HG02763 (cell line): Measurements from ENCODE around the gene STAG1.
"Not testable (repeated sequence)": the region's sequence is repeated elsewhere in the genome, so short reads cannot be mapped to it uniquely, and the experiment has no call there.

Experiments
- ATAC-seq: cut with Tn5 transposase; IDR thresholded peaks from one replicate; pipeline ENCODE4 v1.9.1; 2021; ENCODE audit warnings: mild to moderate bottlenecking, moderate library complexity; ENCODE audit not compliant: unreplicated experiment

Gene STAG1

DNA sequence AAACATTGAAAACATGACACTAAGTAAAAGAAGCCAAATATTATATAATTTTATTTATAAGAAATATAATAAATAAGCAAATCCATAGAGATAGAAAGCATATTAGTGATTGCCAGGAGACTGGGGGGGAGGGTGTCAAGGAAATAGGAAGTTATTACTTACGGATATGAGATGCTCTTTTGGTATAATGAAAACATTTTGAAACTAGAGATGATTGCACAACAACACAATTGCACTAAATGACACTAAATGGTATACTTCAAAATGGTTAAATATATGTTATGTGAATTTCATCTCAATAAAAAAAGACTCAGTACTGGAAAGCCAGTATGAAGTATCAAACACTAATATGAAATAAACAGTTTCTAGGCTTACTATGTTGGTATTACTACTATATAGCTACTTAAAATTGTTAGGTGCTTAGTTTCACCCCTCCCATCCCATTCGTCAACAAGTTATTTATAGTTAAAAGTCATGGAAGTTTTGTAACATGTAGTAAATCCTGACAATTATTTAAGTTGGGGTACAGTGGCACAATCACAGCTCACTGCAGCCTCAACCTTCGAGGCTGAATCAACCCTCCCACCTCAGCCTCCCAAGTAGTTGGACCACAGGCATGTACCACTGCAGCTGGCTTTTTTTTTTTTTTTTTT lies 43.7 kb downstream of the STAG1 start:
- no peak for ATAC-seq

DNA sequence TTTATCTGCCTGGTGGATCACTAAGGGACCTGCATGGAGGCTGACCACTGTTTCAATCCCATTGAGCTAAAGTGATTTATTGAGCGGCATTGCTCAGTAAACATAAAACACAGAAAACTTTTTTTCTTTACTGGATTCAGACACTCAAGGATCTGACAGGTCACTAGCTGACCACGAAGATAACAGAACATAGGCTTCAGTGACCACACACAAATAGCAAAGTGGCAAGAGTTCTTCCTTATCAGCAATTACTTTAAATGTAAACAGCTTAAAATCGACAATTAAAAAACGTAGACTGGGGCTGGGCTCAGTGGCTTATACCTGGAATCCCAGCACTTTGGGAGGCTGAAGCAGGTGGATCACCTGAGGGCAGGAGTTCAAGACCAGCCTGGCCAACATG lies 48.7 kb downstream of the STAG1 start:
- no peak for ATAC-seq

DNA sequence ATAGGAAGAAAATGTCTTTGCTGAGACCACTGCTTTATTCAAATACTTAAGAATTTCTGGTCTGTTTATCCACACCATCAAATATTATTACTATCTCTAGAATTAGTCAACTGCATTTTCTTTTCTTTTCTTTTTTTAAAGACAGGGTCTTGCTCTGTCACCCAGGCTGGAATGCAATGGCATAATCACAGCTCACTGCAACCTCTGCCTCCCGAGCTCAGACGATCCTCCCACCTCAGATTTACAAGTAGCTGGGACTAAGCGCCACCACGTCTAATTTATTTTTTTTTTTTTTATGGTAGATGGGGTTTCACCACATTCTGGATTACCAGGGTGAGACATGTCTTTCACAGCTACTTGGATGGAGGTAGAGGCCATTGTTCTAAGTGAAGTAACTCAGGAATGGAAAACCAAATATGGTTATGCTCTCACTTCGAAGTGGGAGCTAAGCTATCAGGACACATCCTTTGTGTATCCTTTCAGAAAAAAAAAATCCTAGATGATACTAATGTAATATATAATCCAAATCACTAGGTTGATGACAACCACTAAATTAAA lies 52.8 kb downstream of the STAG1 start:
- ATAC-seq, result no peak

DNA sequence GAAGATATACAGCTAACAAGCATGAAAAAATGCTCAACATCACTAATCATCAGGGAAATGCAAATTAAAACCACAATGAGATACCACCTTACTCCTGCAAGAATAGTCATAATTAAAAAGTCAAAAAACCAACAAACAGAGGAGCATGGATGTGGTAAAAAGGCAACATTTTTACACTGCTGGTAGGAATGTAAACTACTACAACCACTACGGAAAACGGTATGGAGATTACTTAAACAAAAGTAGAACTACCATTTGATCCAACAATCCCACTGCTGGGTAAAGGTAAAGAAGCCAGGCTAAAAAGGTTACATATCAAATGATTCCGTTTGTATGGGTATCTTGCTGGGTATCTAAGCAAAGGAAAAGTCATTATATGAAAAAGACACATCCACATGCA lies 53.8 kb downstream of the STAG1 start:
- no peak for ATAC-seq

DNA sequence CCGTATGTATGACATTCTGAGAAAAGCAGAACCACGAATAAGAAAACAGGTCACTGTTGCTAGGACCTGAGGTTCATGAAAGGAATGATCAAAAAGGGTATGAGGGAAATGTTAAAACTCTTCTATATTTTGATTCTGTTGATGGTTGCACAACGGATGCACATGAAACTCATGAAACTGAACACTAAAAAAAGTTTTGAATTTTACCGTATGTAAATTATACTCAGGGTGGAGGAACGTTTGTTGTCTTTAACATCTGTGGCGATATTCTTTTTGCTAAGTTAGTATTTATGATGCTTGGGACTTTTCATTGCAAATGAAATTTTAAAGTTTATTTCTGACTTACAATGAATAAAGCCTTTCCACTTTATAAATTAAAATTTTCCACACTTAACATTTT lies 55.4 kb downstream of the STAG1 start:
- ATAC-seq, result no peak

DNA sequence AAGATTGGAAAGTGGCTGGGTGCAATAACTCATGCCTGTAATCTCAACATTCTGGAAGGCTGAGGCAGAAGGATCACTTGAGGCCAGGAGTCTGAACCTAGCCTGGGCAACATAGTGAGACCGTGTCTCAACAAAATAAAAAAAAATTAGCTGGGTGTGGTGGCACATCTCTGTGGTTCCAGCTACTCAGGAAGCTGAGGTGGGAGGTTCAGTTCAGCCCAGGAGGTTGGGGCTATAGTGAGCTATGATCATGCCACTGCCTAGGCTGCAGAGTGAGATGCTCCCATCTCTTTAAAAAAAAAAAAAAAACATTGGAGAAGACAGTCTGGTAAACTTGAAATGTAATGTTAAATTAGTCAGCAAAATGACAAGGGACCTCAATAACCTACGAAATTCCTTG lies 57.9 kb downstream of the STAG1 start:
- ATAC-seq, result no peak

DNA sequence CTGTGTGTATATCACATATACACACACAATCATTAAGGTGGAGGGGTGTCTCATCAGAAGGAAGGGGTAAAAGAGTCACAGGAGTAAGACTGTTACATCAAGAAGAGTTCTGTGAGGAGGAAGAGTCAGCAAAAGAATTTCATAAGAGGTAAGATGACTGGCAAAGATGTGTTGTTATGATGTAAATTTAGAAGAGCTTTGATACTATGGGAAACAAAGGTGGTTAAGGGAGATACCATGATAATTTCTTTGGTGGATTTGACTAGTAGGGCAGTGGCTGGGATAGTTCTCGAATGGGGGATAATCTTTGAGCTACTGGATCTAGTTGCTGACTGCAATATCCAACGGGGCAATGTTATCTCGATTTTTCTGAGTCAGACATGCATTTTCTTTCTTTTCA lies 61.6 kb downstream of the STAG1 start:
- no peak for ATAC-seq

DNA sequence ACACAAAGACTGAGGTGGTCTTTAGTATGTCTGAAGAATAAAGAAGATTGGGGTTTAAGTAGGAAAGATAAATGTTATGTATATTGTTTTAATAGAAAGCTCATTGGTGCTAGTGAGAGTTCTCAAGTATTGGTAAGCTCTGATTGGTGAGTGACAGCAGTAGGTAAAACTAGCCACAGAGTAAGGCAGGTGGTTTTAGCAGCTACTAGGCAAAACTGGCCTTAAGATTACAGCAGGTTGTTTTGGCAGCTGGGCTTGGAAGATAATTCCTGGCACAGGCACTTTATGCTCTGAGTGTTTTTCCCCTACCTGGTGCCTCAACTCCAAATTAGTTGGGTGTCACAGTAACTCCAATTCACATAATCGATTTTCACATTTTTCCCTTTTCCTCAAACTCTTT lies 66.3 kb downstream of the STAG1 start:
- no peak for ATAC-seq

DNA sequence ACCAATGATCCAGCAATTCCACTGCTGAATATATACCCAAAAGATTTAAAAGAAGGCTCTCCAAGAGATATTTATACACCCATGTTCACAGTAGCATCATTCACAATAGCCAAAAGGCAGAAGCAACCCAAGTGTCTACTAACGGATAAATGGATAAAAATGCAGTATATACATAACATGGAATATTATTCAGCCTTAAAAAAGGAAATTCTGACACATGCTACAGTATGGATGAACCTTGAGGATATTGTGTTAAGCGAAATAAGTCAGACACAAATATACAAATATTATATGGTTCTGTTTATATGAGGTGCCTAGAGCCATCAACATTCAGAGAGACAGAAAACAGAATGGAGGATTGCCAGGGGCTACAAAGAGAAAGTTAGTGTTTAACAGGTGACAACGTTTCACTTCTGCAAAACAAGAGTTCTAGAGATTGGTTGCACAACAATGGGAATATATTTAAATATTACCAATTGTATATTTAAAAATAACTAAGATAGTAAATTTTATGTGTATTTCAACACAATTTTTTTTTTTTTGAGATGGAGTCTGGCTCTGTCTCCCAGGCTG lies 69.4 kb downstream of the STAG1 start:
- no peak for ATAC-seq

DNA sequence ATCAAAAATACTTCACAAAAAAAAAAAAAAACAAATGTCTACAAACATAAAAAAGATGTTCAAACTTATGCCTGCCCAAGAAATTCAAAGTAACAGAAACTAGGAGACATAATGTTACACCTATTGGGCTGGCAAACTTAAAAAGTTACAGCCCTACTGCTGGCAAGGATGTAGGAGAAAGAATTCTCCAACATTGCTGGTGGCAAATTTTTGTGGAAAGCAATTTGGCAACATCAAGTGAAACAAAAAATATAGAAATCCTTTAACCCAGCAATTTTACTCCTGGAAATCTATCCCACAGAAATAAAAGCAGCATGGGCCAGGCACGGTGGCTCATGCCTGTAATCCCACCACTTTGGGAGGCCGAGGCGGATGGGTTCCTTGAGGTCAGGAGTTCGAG lies 73.2 kb downstream of the STAG1 start:
- ATAC-seq, result no peak

DNA sequence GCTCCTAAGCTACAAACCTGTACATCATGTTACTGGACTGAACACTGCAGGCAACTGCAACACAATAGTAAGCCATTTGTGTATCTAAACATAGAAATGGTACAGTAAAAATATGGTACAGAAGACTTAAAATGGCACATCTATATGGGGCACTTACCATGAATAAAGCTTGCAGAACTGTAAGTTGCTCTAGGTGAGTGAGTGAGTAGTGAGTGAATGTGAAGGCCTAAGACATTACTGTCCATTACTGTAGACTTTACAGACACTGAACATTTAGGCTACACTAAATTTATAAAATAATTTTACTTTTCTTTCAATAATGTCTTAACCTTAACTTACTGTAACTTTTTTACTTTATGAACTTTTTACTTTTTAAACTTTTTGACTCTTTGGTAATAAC lies 76.2 kb downstream of the STAG1 start:
- no peak for ATAC-seq

DNA sequence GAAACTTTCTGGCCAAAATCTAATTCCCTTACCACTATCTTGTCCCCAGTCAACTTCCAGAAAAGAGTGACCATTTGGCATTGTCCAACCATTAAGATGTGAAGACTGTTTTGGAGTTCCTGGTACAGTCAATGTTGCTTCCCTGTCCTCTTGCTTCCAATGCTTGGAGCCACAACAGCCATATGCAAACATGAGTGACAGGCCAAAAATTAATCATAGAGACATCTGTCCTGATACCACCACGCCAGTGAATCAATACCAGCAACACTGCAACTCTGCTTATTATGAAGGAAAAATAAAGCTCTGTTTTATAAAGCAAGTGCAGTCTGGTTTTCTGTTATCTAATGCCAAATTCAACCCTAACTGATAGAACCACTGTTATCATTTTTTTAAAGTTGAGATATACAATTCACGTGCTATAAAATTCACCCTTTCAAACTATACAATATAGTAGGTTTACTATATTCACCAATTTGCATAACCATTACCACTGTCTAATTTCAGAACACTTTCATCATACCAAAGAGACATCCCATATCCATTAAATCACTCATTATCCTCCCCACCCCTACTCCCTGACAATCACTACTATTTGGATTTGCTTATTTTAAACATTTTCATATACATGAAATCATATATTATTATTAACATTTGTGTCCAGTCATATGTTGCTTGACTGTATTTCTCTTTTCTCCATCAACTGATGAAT lies 76.9 kb downstream of the STAG1 start:
- ATAC-seq, result no peak

DNA sequence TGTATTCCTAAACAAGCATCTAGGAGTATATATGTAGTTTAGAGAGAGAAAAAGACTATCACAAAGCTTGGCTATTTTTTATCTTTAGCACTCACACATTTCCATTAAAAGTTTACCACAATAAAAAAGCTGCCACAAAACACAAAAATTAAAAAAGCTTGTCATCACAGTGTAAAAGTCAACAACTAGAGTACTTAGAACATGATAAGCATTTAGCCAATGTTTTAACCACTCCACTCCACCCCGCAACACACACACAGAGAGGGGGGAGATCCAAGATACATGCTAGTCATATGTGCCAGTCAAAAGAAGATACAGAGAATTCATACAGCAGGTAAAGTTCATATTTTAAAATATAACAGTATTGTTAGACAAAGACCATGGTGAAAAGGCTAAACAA lies 79.7 kb downstream of the STAG1 start:
- no peak for ATAC-seq

DNA sequence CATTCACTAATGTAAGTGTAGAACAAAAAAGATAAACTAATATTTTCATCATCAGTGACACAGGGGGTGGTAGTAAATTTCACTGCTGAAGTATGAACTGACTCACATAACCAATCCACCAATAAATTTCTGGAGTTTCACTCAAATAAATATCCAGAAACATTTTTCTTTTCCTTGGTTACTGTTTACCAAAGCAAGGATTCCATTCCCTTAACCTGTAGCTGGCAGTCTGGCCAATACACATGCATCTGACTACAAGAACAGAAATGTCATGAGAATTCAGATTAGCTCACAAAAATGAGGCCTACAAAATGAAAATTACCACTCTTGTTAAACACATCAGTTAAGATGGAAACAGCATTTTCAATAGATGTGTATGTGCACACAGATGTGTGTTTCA lies 80.3 kb downstream of the STAG1 start:
- no peak for ATAC-seq

DNA sequence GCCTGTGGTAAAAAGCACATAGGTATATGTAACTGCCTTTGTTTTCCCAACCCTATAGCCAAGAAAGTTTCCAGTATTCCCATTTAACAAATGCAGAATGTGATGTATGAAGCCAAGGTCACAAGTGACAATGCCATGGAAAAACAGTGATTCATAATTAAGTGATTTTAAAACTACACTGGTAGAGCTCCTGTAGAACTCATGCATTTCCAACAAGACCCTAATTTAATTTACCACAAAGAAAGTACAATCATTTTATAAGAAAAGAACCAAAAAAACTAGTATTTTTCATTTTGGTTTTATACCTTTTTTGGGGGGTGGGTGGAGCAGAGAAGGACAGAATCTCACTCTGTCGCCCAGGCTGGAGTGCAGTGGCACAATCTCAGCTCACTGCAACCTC lies 82.0 kb downstream of the STAG1 start:
- ATAC-seq, result no peak

DNA sequence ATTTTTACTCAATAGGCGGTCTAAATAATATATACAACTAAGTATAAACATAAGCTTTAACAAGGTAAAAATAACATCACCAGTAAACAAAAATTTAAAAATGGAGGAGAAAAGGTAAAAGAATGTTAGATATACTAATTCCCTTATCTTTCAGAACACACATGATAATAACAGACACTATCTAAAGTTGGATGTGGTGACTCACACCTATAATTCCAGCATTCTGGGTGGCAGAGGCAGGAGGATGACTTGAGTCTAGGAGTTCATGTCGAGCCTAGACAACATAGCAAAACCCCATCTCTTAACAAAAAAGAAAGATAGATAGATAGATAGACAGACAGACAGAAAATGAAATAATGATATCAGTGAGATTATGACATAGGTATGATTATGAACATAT lies 85.1 kb downstream of the STAG1 start:
- ATAC-seq, result no peak

DNA sequence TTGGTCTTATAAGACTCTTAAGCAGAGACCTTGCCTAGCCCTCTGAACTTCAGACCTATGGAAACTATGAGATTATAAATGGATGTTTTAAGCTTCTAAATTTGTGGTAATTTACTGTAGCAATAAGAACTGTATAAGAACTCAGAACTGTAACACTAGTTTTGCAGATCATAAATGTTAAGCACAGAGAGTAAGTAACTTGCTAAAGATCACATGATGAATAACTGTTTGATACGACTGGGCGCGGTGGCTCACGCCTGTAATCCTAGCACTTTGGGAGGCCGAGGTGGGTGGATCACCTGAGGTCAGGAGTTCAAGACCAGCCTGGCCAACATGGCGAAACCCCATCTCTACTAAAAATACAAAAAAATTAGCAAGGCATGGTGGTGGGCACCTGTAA lies 85.9 kb downstream of the STAG1 start:
- ATAC-seq, result not testable (repeated sequence)

DNA sequence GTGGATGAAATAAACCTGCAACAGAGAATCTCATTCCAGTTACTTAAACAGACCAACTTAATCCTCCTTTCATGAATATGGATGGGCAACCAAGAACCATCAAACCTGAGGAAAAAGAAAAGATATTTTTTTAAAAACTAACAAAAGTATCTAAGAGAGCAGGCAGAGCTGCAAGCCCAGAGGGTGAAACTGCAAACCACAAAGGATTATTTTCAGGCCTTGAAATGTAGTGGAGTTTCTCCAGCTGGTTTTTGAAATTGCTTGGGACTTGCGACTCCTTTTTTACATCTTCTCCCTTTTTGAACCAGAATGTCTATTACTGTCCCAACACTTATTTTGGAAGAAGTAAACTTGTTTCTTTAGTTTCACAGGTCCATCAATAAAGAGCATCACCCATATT lies 87.4 kb downstream of the STAG1 start:
- ATAC-seq, result no peak

DNA sequence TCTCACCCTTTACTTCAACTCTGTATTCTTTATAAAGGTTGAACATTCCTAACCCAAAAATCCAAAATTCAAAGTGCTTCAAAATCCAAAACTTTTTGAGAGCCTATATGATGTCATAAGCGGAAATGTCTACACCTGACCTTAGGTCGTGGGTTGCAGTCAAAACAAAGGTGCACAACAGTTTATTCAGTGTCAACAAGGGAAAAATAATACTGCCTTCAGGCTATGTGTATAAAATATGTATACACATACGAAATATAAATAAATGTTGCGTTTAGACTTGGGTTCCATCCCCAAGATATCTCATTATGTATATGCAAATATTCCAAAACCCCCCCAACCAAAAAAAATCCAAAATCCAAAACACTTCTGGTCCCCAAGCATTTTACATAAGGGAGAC lies 90.9 kb downstream of the STAG1 start:
- no peak for ATAC-seq

DNA sequence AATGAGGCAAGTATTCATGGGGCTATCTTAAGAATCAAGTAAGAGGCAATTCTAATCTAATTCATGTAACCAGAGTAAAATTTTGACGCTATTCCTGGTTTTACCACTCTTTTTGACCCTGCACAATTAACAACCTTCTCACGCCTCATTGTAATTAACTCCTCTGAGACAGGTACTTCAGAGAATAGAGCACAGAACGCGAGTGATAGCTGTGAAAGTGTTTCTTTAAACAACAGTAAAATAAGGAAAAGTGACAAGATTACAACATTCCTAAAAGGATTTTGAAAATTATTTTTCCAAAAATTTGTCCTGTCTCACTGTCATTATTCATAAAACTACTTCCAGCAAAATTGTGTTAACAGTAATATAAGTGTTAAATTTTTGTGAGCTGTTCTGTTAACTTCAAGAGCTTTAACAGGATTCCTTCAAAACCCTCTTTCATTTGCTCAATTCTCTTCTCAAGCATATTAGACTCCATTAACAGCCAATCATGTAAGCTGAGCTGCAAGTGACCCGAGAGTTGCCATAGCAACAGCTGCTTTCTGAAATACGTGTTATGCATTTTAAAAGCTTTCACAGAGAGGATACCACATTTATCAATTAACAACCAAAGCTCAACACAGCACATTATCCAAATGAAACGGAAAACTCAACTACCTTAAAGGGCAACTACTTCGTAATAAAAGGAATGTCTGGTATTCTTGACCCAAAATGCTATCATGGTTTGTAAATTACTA lies 93.1 kb downstream of the STAG1 start:
- no peak for ATAC-seq

DNA sequence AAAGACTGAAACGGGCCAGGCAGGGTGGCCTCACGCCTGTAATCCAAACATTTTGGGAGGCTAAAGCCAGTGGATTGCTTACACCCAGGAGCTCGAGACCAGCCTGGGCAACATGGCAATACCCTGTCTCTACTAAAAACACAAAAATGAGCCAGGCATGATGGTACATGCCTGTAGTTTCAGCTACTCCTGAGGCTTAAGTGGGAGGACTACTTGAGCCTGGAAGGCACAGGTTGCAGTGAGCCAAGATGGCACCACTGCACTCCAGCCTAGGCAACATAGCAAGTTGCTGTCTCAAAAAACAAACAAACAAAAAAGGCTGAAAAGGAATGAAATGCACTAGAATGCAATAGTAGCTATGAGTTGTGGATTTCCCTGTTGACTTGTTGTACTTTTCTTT lies 94.7 kb downstream of the STAG1 start:
- ATAC-seq, result no peak

DNA sequence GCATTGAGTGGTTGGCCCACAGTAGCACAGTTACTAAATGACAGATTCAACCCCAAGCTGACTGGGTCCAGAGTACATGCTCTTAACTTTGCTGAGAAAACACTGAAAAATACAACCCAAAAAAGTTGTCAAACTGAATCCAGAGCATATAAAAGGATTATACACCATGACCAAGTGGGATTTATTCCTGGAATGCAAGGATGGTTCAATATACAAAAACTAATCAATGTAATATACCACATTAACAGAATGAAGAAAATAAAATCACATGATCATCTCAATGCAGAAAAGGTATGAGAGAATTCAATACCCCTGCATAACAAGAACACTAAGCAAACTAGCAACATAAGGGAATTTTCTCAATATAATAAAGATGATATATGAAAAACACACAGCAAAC lies 98.5 kb downstream of the STAG1 start:
- ATAC-seq, result no peak
